Heart left ventricle (tissue), 16 donors: ENCODE measurements around the gene SKI. TPM values are rescaled to one million over a fixed set of nuclear protein-coding genes. Genes with fewer than 3 reads are reported as not detected.

Source experiments
- ATAC-seq, 4 donors: fragments of 200-7000 bp; cut with Tn5 transposase; one replicate each; pipeline ENCODE4 v1.9.1; 2020 to 2022; ENCODE audit warnings: moderate library complexity in 4 of 4, mild to moderate bottlenecking in 3 of 4, moderate number of reproducible peaks in 1 of 4
- DNase-seq, 5 donors: peaks; one replicate each; pipeline ENCODE4 v3.0.0-alpha.2; 2020
- H3K27ac ChIP-seq, 12 donors: fragments of 200-600 bp; sonication (generic) in 4 of 12; one replicate each; pipeline versions ENCODE4 v1.5.0 to v1.8.0; 2016 to 2022; ENCODE audit warnings: mild to moderate bottlenecking in 2 of 12
- H3K27me3 ChIP-seq, 9 donors: fragments of 200-600 bp; sonication (generic) in 2 of 9; one replicate each; pipeline versions ENCODE4 v1.5.1 to v1.8.0; 2016 to 2022; ENCODE audit warnings: mild to moderate bottlenecking in 3 of 9
- H3K36me3 ChIP-seq, 9 donors: fragments of 200-600 bp; sonication (generic) in 2 of 9; one replicate each; pipeline versions ENCODE4 v1.5.0 to v1.8.0; 2018 to 2022; ENCODE audit warnings: mild to moderate bottlenecking in 2 of 9
- H3K4me1 ChIP-seq, 12 donors: fragments of 200-600 bp; sonication (generic) in 4 of 12; one replicate each; pipeline versions ENCODE4 v1.5.0 to v1.8.0; 2016 to 2022; ENCODE audit warnings: mild to moderate bottlenecking in 3 of 12
- H3K4me3 ChIP-seq, 12 donors: fragments of 200-600 bp; sonication (generic) in 4 of 12; one replicate each; pipeline versions ENCODE4 v1.5.0 to v1.8.0; 2017 to 2022; ENCODE audit warnings: mild to moderate bottlenecking in 9 of 12, moderate library complexity in 4 of 12
- H3K9me3 ChIP-seq, 12 donors: fragments of 200-600 bp; sonication (generic) in 4 of 12; one replicate each; pipeline versions ENCODE4 v1.5.0 to v1.8.0; 2016 to 2022; ENCODE audit warnings: mild to moderate bottlenecking in 1 of 12
- CTCF ChIP-seq, 12 donors: fragments of 200-600 bp; sonication (generic) in 4 of 12; IDR thresholded peaks; one replicate each; pipeline versions ENCODE4 v1.5.0 to v1.8.0; 2018 to 2022; ENCODE audit warnings: antibody characterized with exemption in 12 of 12, mild to moderate bottlenecking in 5 of 12
- POLR2A ChIP-seq, 2 donors: fragments of 450-650 bp; IDR thresholded peaks; one replicate each; pipeline ENCODE4 v1.6.1; 2017; ENCODE audit warnings: antibody characterized with exemption in 2 of 2, mild to moderate bottlenecking in 2 of 2, moderate library complexity in 2 of 2
- WGBS, 4 donors: extraction: QIAGEN DNeasy Blood & Tissue Kit in 2 of 4; methylation state at CpG; one replicate each; pipeline versions ENCODE4 v1.1.5 to v1.1.7; 2013 to 2018; 5-methylcytosine and 5-hydroxymethylcytosine counted together
- intact Hi-C, 10 donors: fragments of 100-400 bp; cut with DNase I; formaldehyde crosslinking; loops; one replicate each; pipeline versions ENCODE4 v1.11.1 to v1.14.2; 2022
- polyA plus RNA-seq, 2 donors: library from polyadenylated mRNA; stranded (reverse); fragments of 200-250 nt; gene quantifications; one replicate each; pipeline ENCODE4 v1.2.3, GENCODE V29; 2013
- total RNA-seq, 9 donors: library from RNA; depleted of rRNA in 2 of 9; stranded (reverse); fragments of >200 nt in 2 of 9; fragmentation: NEBNext Ultra II Directional in 3 of 9; extraction: Animal tissue kit (Norgen Biotek cat#: 25700) in 3 of 9; gene quantifications; one replicate each; pipeline versions ENCODE4 v1.1.0 to v1.2.4, GENCODE V29; 2016 to 2023
- donor health status: ischemic (EF 13 %, LVEDD 7.1; RV severe dilation, severe dysfunction).
- donor health status: healthy with polysubstance abuse.
- donor health status: DM: no; HTN: yes; CAD: no.
- donor health status: DM: no; HTN: no; CAD: no.
- donor health status: ischemic (EF 25% LVEDD 6.9; RV normal size, moderate dysfunction).
- donor health status: ischemic (EF 25% LVEDD 5.7; RV mildly dilated, moderate dysfunction).
- donor health status: healthy.
- donor health status: DM: yes; HTN: yes; CAD: no.
- donor health status: ischemic (EF 35%, LVEDD 5.7; RV mildly dilated, moderate dysfunction).
- donor health status: nonischemic (EF 11% LVEDD 7.7; RV severe dilation, severe dysfunction).
- donor health status: DM: yes; HTN: yes; CAD: no.
- donor health status: PGD.
- donor health status: ischemic (EF 29% LVEDD 5.4; RV normal size, mild dysfunction).
- donor health status: nonischemic (EF 23%, LVEDD 6.1; RV moderate dilation, normal function).

Gene SKI
- total and polyA plus RNA-seq, 11 donors, result 16.9 to 52.7 (median 38.9) TPM

- H3K4me1 ChIP-seq, result peaks cover 5 to 62% (median 42%) of the 10 kb centered on the region in 12 donors
- TF ChIP-seq POLR2A (IDR thresholded peaks at IDR 0.05) (no peak), CTCF (IDR thresholded peaks at IDR 0.05) (no peak)
These were observed 546 bp downstream of the SKI start for GRCh38 chr1:2228694-2229036.

GRCh38 chr1:2229037-2229864, 1.1 kb downstream of the SKI start:
- Histone ChIP-seq H3K36me3 (no peaks in the 10 kb centered on the region), H3K9me3 (no peaks in the 10 kb centered on the region), H3K27ac (peak overlapping the region; percentile 72 to 89 (median 84)), H3K4me3 (peak overlapping the region; percentile 66 to 92 (median 75)), H3K27me3 (no peaks in the 10 kb centered on the region), H3K4me1 (peaks cover 11 to 63% (median 48%) of the 10 kb centered on the region in 12 donors)
- 2 to 4% (median 3%) methylated on average over 16 to 77 of the region's 77 CpGs for WGBS, 4 donors
- ATAC-seq (peak; percentile 13 to 30 (median 18)), DNase-seq (peak; percentile 70 to 91 (median 81))
- intact Hi-C loops, result loop anchor here in 1 of 10 donors (5.0 kb wide), 1 partner anchor 83 kb away; no protein-coding TSS in a partner anchor
- TF ChIP-seq POLR2A (IDR thresholded peaks at IDR 0.05), result no peak
- TF ChIP-seq CTCF (IDR thresholded peaks at IDR 0.05), result peak in 3 of 12 donors; percentile 17 to 36 (median 31)

More at GRCh38 chr1:2228694-2229036, 546 bp downstream of the SKI start:
- DNase-seq, result peak in 2 of 5 donors; percentile 27 to 53
- H3K9me3 ChIP-seq, result no peaks in the 10 kb centered on the region
- peak overlapping the region; percentile 66 to 92 (median 75) for H3K4me3 ChIP-seq
- H3K27me3 ChIP-seq, result no peaks in the 10 kb centered on the region
- ATAC-seq, result no peak
- intact Hi-C loops, result loop anchor here in 1 of 10 donors (5.0 kb wide), 1 partner anchor 84 kb away; no protein-coding TSS in a partner anchor
- 0 to 1% (median 0%) methylated on average over 1 to 50 of the region's 50 CpGs; no CpG with 5 or more reads in 1 of the 4 donors for WGBS, 4 donors
- H3K36me3 ChIP-seq, result no peaks in the 10 kb centered on the region
- peak overlapping the region; percentile 72 to 89 (median 84) for H3K27ac ChIP-seq

GRCh38 chr1:2229911-2230731, 2.0 kb downstream of the SKI start:
- H3K27me3 ChIP-seq, result no peaks in the 10 kb centered on the region
- peak overlapping the region; percentile 72 to 89 (median 84) for H3K27ac ChIP-seq
- H3K36me3 ChIP-seq, result no peaks in the 10 kb centered on the region
- TF ChIP-seq CTCF (IDR thresholded peaks at IDR 0.05), result no peak
- no peak for TF ChIP-seq POLR2A (IDR thresholded peaks at IDR 0.05)
- peaks cover 13 to 72% (median 57%) of the 10 kb centered on the region in 12 donors for H3K4me1 ChIP-seq
- intact Hi-C loops, result loop anchor here in 9 of 10 donors (2.0 to 10.0 kb wide), 8 partner anchors 33 to 85 kb away; no protein-coding TSS in a partner anchor
- 8 to 21% (median 15%) methylated on average over 19 to 32 of the region's 32 CpGs for WGBS, 4 donors
- peak overlapping the region; percentile 66 to 92 (median 75) for H3K4me3 ChIP-seq
- DNase-seq, result peak in 3 of 5 donors; percentile 48 to 69 (median 59)
- peak in 1 of 4 donors; percentile 7 for ATAC-seq
- no peaks in the 10 kb centered on the region for H3K9me3 ChIP-seq
